Hepatocyte (in vitro differentiated cells): ENCODE results near the gene SHMT2. TPM values are rescaled to one million over a fixed set of nuclear protein-coding genes. Genes with fewer than 3 reads are reported as not detected.

ENCODE experiments used
- DNase-seq: peaks from one replicate; pipeline ENCODE4 v3.0.0-alpha.2; 2016; ENCODE audit warnings: low spot score
- H2AFZ ChIP-seq: fragments of 200-600 bp; sonication (generic); 2 replicates; pipeline ENCODE4 v1.6.0; 2016; ENCODE audit warnings: antibody characterized with exemption, mild to moderate bottlenecking
- H3K27ac ChIP-seq: fragments of 200-600 bp; sonication (generic); 2 replicates; pipeline ENCODE4 v1.5.1; 2016; ENCODE audit warnings: mild to moderate bottlenecking
- H3K27me3 ChIP-seq: fragments of 200-600 bp; sonication (generic); 2 replicates; pipeline ENCODE4 v1.6.1; 2016
- H3K36me3 ChIP-seq: fragments of 200-600 bp; sonication (generic); replicated peaks from 2 replicates; pipeline ENCODE4 v1.5.1; 2016; ENCODE audit warnings: low read depth; ENCODE audit not compliant: insufficient read depth
- H3K4me1 ChIP-seq: fragments of 200-600 bp; sonication (generic); 2 replicates; pipeline ENCODE4 v1.5.1; 2016; ENCODE audit warnings: mild to moderate bottlenecking, moderate library complexity; ENCODE audit not compliant: insufficient read depth
- H3K4me2 ChIP-seq: fragments of 200-600 bp; sonication (generic); 2 replicates; pipeline ENCODE4 v1.6.0; 2016
- H3K4me3 ChIP-seq: fragments of 200-600 bp; sonication (generic); 2 replicates; pipeline ENCODE4 v1.5.1; 2016; ENCODE audit warnings: mild to moderate bottlenecking
- H3K79me2 ChIP-seq: fragments of 200-600 bp; sonication (generic); 2 replicates; pipeline ENCODE4 v1.6.0; 2017; ENCODE audit warnings: mild to moderate bottlenecking
- H3K9me2 ChIP-seq: fragments of 200-600 bp; sonication (generic); replicated peaks from 2 replicates; pipeline ENCODE4 v1.6.0; 2017; ENCODE audit warnings: mild to moderate bottlenecking; ENCODE audit not compliant: insufficient read depth
- H3K9me3 ChIP-seq: fragments of 200-600 bp; sonication (generic); 2 replicates; pipeline ENCODE4 v1.5.1; 2016; ENCODE audit warnings: low read depth, mild to moderate bottlenecking
- H4K20me1 ChIP-seq: fragments of 200-600 bp; sonication (generic); 2 replicates; pipeline ENCODE4 v1.6.0; 2016; ENCODE audit warnings: mild to moderate bottlenecking; ENCODE audit not compliant: insufficient read depth, poor library complexity, severe bottlenecking
- CTCF ChIP-seq: fragments of 200-600 bp; sonication (generic); IDR thresholded peaks from 2 replicates; pipeline ENCODE4 v1.5.1; 2016; ENCODE audit warnings: antibody characterized with exemption, mild to moderate bottlenecking; ENCODE audit not compliant: poor library complexity
- EZH2 ChIP-seq: fragments of 200-600 bp; sonication (generic); IDR thresholded peaks from 2 replicates; pipeline ENCODE4 v1.6.1; 2016; ENCODE audit warnings: antibody characterized with exemption, mild to moderate bottlenecking, borderline replicate concordance
- EZH2phosphoT487 ChIP-seq: fragments of 200-600 bp; sonication (generic); IDR thresholded peaks from one replicate; pipeline ENCODE4 v1.6.1; 2018; ENCODE audit warnings: antibody characterized with exemption, mild to moderate bottlenecking, low read depth, moderate library complexity; ENCODE audit not compliant: unreplicated experiment, severe bottlenecking
- WGBS: methylation state at CpG from one replicate; pipeline ENCODE4 v1.1.6; 2016; ENCODE audit warnings: low lambda C conversion rate; ENCODE audit errors: missing lambda C conversion rate; 5-methylcytosine and 5-hydroxymethylcytosine counted together
- polyA plus RNA-seq: library from polyadenylated mRNA; unstranded; fragments of >200 nt; fragmentation: Nextera tagmentation; extraction: Ambion mirVana; gene quantifications from 2 replicates; pipeline ENCODE4 v1.2.1, GENCODE V29; 2016
- total RNA-seq: library from RNA; depleted of rRNA; stranded (reverse); fragments of >200 nt; gene quantifications from 2 replicates; pipeline ENCODE4 v1.2.3, GENCODE V29; 2014

Gene SHMT2
- total and polyA plus RNA-seq, 2 experiments from 2014 or later: 126 to 168 TPM

GRCh38 chr12:57181561-57182155, 47.9 kb upstream of the SHMT2 start:
- Histone ChIP-seq H3K9me2 (no peaks in the 10 kb centered on the region), H3K4me3 (no peak overlapping the region), H3K4me1 (no peaks in the 10 kb centered on the region), H2AFZ (no peak overlapping the region), H4K20me1 (no peaks in the 10 kb centered on the region), H3K79me2 (no peaks in the 10 kb centered on the region), H3K9me3 (no peaks in the 10 kb centered on the region), H3K27me3 (no peaks in the 10 kb centered on the region), H3K27ac (peak overlapping the region; percentile 28), H3K36me3 (no peaks in the 10 kb centered on the region), H3K4me2 (no peak overlapping the region)
- WGBS: 52% methylated on average over 5 of the region's 5 CpGs
- TF ChIP-seq EZH2 (no peak), CTCF (no peak), EZH2phosphoT487 (no peak)
- DNase-seq: no peak

- Histone ChIP-seq H4K20me1 (no peaks in the 10 kb centered on the region), H2AFZ (no peak overlapping the region)
- TF ChIP-seq CTCF (peak; percentile 91), EZH2phosphoT487 (no peak)
Measured at GRCh38 chr12:57182918-57183575, 46.5 kb upstream of the SHMT2 start.

GRCh38 chr12:57183939-57184725, 45.4 kb upstream of the SHMT2 start:
- no peak overlapping the region for H3K4me3 ChIP-seq
- H2AFZ ChIP-seq: no peak overlapping the region
- H3K9me2 ChIP-seq: no peaks in the 10 kb centered on the region
- no peaks in the 10 kb centered on the region for H3K27me3 ChIP-seq
- TF ChIP-seq CTCF (no peak), EZH2 (no peak), EZH2phosphoT487 (no peak)
- no peaks in the 10 kb centered on the region for H4K20me1 ChIP-seq
- DNase-seq: no peak
- no peaks in the 10 kb centered on the region for H3K4me1 ChIP-seq
- no peaks in the 10 kb centered on the region for H3K79me2 ChIP-seq
- no peaks in the 10 kb centered on the region for H3K9me3 ChIP-seq
- H3K4me2 ChIP-seq: no peak overlapping the region
- WGBS: 97% methylated on average over 21 of the region's 22 CpGs
- H3K36me3 ChIP-seq: no peaks in the 10 kb centered on the region
- no peak overlapping the region for H3K27ac ChIP-seq

More at GRCh38 chr12:57182918-57183575, 46.5 kb upstream of the SHMT2 start:
- no peak overlapping the region for H3K4me3 ChIP-seq
- H3K36me3 ChIP-seq: no peaks in the 10 kb centered on the region
- H3K9me3 ChIP-seq: no peaks in the 10 kb centered on the region
- no peaks in the 10 kb centered on the region for H3K27me3 ChIP-seq
- DNase-seq: peak; percentile 88
- H3K9me2 ChIP-seq: no peaks in the 10 kb centered on the region
- WGBS: 72% methylated on average over 13 of the region's 13 CpGs
- H3K27ac ChIP-seq: peak overlapping the region; percentile 28
- H3K4me2 ChIP-seq: no peak overlapping the region
- H3K79me2 ChIP-seq: no peaks in the 10 kb centered on the region
- H3K4me1 ChIP-seq: no peaks in the 10 kb centered on the region
